Gastrocnemius medialis (tissue), 4 donors: ENCODE results near the gene OLFM4. TPM values are rescaled to one million over a fixed set of nuclear protein-coding genes. Genes with fewer than 3 reads are reported as not detected.

Experiments
- ATAC-seq, 2 donors: fragments of 150-250 bp; one replicate each; pipeline ENCODE4 v1.9.1; 2016
- DNase-seq, 2 donors: peaks; one replicate each; pipeline ENCODE4 v3.0.0-alpha.2; 2019
- H3K27ac ChIP-seq, 4 donors: fragments of 200-600 bp; sonication (generic); 1 replicate in 1 of 4; 2 replicates in 3 of 4; pipeline ENCODE4 v1.5.1; 2016 to 2018; ENCODE audit warnings: mild to moderate bottlenecking in 2 of 4, moderate library complexity in 1 of 4
- H3K27me3 ChIP-seq, 3 donors: fragments of 200-600 bp; sonication (generic) in 2 of 3; 1 replicate in 1 of 3; 2 replicates in 2 of 3; pipeline versions ENCODE4 v1.5.1 to v1.6.0; 2016 to 2019; ENCODE audit warnings: mild to moderate bottlenecking in 1 of 3, moderate library complexity in 1 of 3
- H3K36me3 ChIP-seq, 2 donors: fragments of 200-600 bp; sonication (generic) in 1 of 2; one replicate each; pipeline ENCODE4 v1.5.1; 2017 to 2018
- H3K4me1 ChIP-seq, 2 donors: fragments of 200-600 bp; sonication (generic) in 1 of 2; one replicate each; pipeline ENCODE4 v1.5.1; 2016 to 2017; ENCODE audit warnings: mild to moderate bottlenecking in 2 of 2
- H3K4me3 ChIP-seq, 4 donors: fragments of 200-600 bp; sonication (generic) in 3 of 4; 1 replicate in 1 of 4; 2 replicates in 3 of 4; pipeline ENCODE4 v1.5.1; 2016 to 2019; ENCODE audit warnings: mild to moderate bottlenecking in 2 of 4
- H3K9me3 ChIP-seq, 3 donors: fragments of 200-600 bp; sonication (generic) in 2 of 3; 1 replicate in 1 of 3; 2 replicates in 2 of 3; pipeline ENCODE4 v1.5.1; 2016 to 2019
- CTCF ChIP-seq, 5 experiments: fragments of 450-650 bp in 3 of 5; fragments of 200-600 bp in 2 of 5; sonication (generic) in 2 of 5; IDR thresholded peaks in 4 of 5; conservative IDR thresholded peaks in 1 of 5; 1 replicate in 4 of 5; 2 replicates in 1 of 5; pipeline ENCODE4 v1.5.1; 2016 to 2019; ENCODE audit warnings: antibody characterized with exemption in 5 of 5, mild to moderate bottlenecking in 3 of 5, moderate library complexity in 3 of 5
- POLR2A ChIP-seq, 2 donors: fragments of 450-650 bp; IDR thresholded peaks; one replicate each; pipeline ENCODE4 v1.6.1; 2017; ENCODE audit warnings: antibody characterized with exemption in 2 of 2, mild to moderate bottlenecking in 2 of 2, moderate library complexity in 2 of 2
- in situ Hi-C, 4 donors: fragments of 200-750 bp; cut with MboI; loops; one replicate each; pipeline versions ENCODE4 v1.15.0 to v1.8.0; 2017; ENCODE audit warnings: low sequenced_read_pairs in 4 of 4
- intact Hi-C: fragments of 100-400 bp; cut with DNase I; formaldehyde crosslinking; loops from one replicate; pipeline ENCODE4 v1.15.1; 2023; ENCODE audit warnings: low total_unique reads
- total RNA-seq, 4 donors: library from RNA; depleted of rRNA; stranded (reverse); fragments of >200 nt; gene quantifications; one replicate each; pipeline versions ENCODE4 v1.1.0 to v1.2.3, GENCODE V29; 2016

OLFM4 gene
- total RNA-seq, 4 donors from 2014 or later, result 0.07 to 1.6 (median 0.85) TPM

- Histone ChIP-seq H3K27me3 (no peaks in the 10 kb centered on the region), H3K27ac (no peak overlapping the region), H3K36me3 (no peaks in the 10 kb centered on the region), H3K4me1 (no peaks in the 10 kb centered on the region), H3K9me3 (no peaks in the 10 kb centered on the region), H3K4me3 (no peak overlapping the region)
- intact Hi-C loops (no loop called here), in situ Hi-C loops (no loop called here)
- DNase-seq (no peak), ATAC-seq (no peak)
- no peak for TF ChIP-seq POLR2A (IDR thresholded peaks at IDR 0.05)
- no peak for TF ChIP-seq CTCF (IDR thresholded peaks at IDR 0.05 in 4 of 5, conservative IDR thresholded peaks at IDR 0.05 in 1 of 5)
Observed at GRCh38 chr13:53018690-53019647, 9.6 kb upstream of the OLFM4 start.

GRCh38 chr13:53020764-53021335 is 7.8 kb upstream of the OLFM4 start:
- intact Hi-C loops (no loop called here), in situ Hi-C loops (no loop called here)
- no peaks in the 10 kb centered on the region for H3K36me3 ChIP-seq
- H3K4me1 ChIP-seq, result no peaks in the 10 kb centered on the region
- TF ChIP-seq POLR2A (IDR thresholded peaks at IDR 0.05), result no peak
- TF ChIP-seq CTCF (IDR thresholded peaks at IDR 0.05 in 4 of 5, conservative IDR thresholded peaks at IDR 0.05 in 1 of 5), result no peak
- H3K27me3 ChIP-seq, result no peaks in the 10 kb centered on the region
- H3K9me3 ChIP-seq, result no peaks in the 10 kb centered on the region
- H3K4me3 ChIP-seq, result no peak overlapping the region
- DNase-seq (no peak), ATAC-seq (no peak)
- no peak overlapping the region for H3K27ac ChIP-seq

- no peaks in the 10 kb centered on the region for H3K9me3 ChIP-seq
- H3K27me3 ChIP-seq, result no peaks in the 10 kb centered on the region
- ATAC-seq, result no peak
- no peak overlapping the region for H3K4me3 ChIP-seq
- no peak for DNase-seq
- H3K36me3 ChIP-seq, result no peaks in the 10 kb centered on the region
- in situ Hi-C loops (no loop called here), intact Hi-C loops (no loop called here)
- H3K27ac ChIP-seq, result no peak overlapping the region
- no peak for TF ChIP-seq POLR2A (IDR thresholded peaks at IDR 0.05)
- TF ChIP-seq CTCF (IDR thresholded peaks at IDR 0.05 in 4 of 5, conservative IDR thresholded peaks at IDR 0.05 in 1 of 5), result no peak
- no peaks in the 10 kb centered on the region for H3K4me1 ChIP-seq
Observed at GRCh38 chr13:53023246-53023645, 5.4 kb upstream of the OLFM4 start.

GRCh38 chr13:53028063-53028462 is 550 bp upstream of the OLFM4 start:
- H3K9me3 ChIP-seq, result no peaks in the 10 kb centered on the region
- in situ Hi-C loops, result no loop called here
- H3K27me3 ChIP-seq, result no peaks in the 10 kb centered on the region
- no peak overlapping the region for H3K27ac ChIP-seq
- no peaks in the 10 kb centered on the region for H3K36me3 ChIP-seq
- ATAC-seq (no peak), DNase-seq (no peak)
- intact Hi-C loops, result no loop called here
- no peaks in the 10 kb centered on the region for H3K4me1 ChIP-seq
- no peak overlapping the region for H3K4me3 ChIP-seq
- TF ChIP-seq POLR2A (IDR thresholded peaks at IDR 0.05) (no peak), CTCF (IDR thresholded peaks at IDR 0.05 in 4 of 5, conservative IDR thresholded peaks at IDR 0.05 in 1 of 5) (no peak)
